Daoy (cell line): Measurements from ENCODE around the gene ALS2. TPM values are rescaled to one million over a fixed set of nuclear protein-coding genes. Genes with fewer than 3 reads are reported as not detected.
A peak's percentile ranks its signal among the peaks of the same experiment; 100 is the strongest.
"Not testable (repeated sequence)": the region's sequence is repeated elsewhere in the genome, so short reads cannot be mapped to it uniquely, and the experiment has no call there.

Source experiments
- DNase-seq: peaks from one replicate; pipeline ENCODE4 v3.0.0-alpha.2; 2015; ENCODE audit warnings: low read depth
- total RNA-seq: library from RNA; depleted of rRNA; stranded (reverse); fragments of >200 nt; shearing (Covaris generic); gene quantifications from 2 replicates; pipeline ENCODE4 v1.2.3, GENCODE V29; 2014

Gene ALS2
- total RNA-seq, 1 experiment from 2014 or later, result 27.5 TPM

- DNase-seq, result no peak
Measured at GRCh38 chr2:201794294-201794693, 13.6 kb upstream of the ALS2 start.

GRCh38 chr2:201793631-201794030 is 12.9 kb upstream of the ALS2 start:
- DNase-seq, result no peak

GRCh38 chr2:201790989-201791388 is 10.3 kb upstream of the ALS2 start:
- DNase-seq, result no peak

- DNase-seq, result no peak
Measured at GRCh38 chr2:201790291-201790690, 9.6 kb upstream of the ALS2 start.

- no peak for DNase-seq
Measured at GRCh38 chr2:201789395-201789794, 8.7 kb upstream of the ALS2 start.

GRCh38 chr2:201788371-201788770 is 7.6 kb upstream of the ALS2 start:
- no peak for DNase-seq

GRCh38 chr2:201786471-201786870 is 5.7 kb upstream of the ALS2 start:
- peak; percentile 45 for DNase-seq

- DNase-seq, result no peak
Measured at GRCh38 chr2:201785135-201785534, 4.4 kb upstream of the ALS2 start.

GRCh38 chr2:201784563-201784962 is 3.8 kb upstream of the ALS2 start:
- no peak for DNase-seq

GRCh38 chr2:201781557-201782051 is 871 bp upstream of the ALS2 start:
- DNase-seq, result no peak

GRCh38 chr2:201779901-201780673 is 646 bp downstream of the ALS2 start:
- no peak for DNase-seq

GRCh38 chr2:201777869-201778268 is 2.9 kb downstream of the ALS2 start:
- DNase-seq, result peak; percentile 5

- no peak for DNase-seq
Measured at GRCh38 chr2:201777043-201777442, 3.7 kb downstream of the ALS2 start.

- DNase-seq, result no peak
Measured at GRCh38 chr2:201775326-201775725, 5.4 kb downstream of the ALS2 start.

- no peak for DNase-seq
Measured at GRCh38 chr2:201774546-201774945, 6.2 kb downstream of the ALS2 start.

- DNase-seq, result no peak
Measured at GRCh38 chr2:201773990-201774389, 6.7 kb downstream of the ALS2 start.

GRCh38 chr2:201769666-201770373 is 10.9 kb downstream of the ALS2 start:
- no peak for DNase-seq

GRCh38 chr2:201768918-201769317 is 11.8 kb downstream of the ALS2 start:
- no peak for DNase-seq

- DNase-seq, result no peak
Measured at GRCh38 chr2:201765799-201766198, 14.9 kb downstream of the ALS2 start.

- not testable (repeated sequence) for DNase-seq
Measured at GRCh38 chr2:201764469-201764868, 16.3 kb downstream of the ALS2 start.

- DNase-seq, result no peak
Measured at GRCh38 chr2:201761101-201761500, 19.6 kb downstream of the ALS2 start.

GRCh38 chr2:201759567-201759966 is 21.2 kb downstream of the ALS2 start:
- no peak for DNase-seq

GRCh38 chr2:201758873-201759272 is 21.9 kb downstream of the ALS2 start:
- no peak for DNase-seq
